T47D (cell line): Measurements from ENCODE around the gene HNRNPDL.
"Not testable (repeated sequence)": the region's sequence is repeated elsewhere in the genome, so short reads cannot be mapped to it uniquely, and the experiment has no call there.

ENCODE experiments used
- DNase-seq, 2 experiments: peaks; one replicate each; pipeline versions ENCODE4 v3.0.0 to v3.0.0-alpha.2; 2011 to 2012; ENCODE audit warnings: low read depth in 1 of 2, low spot score in 1 of 2
- JUND ChIP-seq: IDR thresholded peaks from 2 replicates; pipeline ENCODE4 v1.6.1; 2012; ENCODE audit warnings: low read depth
- in situ Hi-C: cut with HindIII; loops from 2 replicates; pipeline ENCODE4 v1.10.0; 2016; ENCODE audit warnings: low sequenced_read_pairs, low pct_unique_long_range_greater_than_20kb

The HNRNPDL gene

GRCh38 chr4:82428969-82429727 is 1.1 kb downstream of the HNRNPDL start:
- in situ Hi-C loops = no loop called here
- peak; percentile 81 to 91 for DNase-seq
- TF ChIP-seq JUND = no peak

- DNase-seq = no peak
- in situ Hi-C loops = no loop called here
- TF ChIP-seq JUND = no peak
These were observed 1.7 kb downstream of the HNRNPDL start for GRCh38 chr4:82428526-82428968.

GRCh38 chr4:82425478-82425877 is 4.8 kb downstream of the HNRNPDL start:
- DNase-seq = no peak
- TF ChIP-seq JUND = no peak
- in situ Hi-C loops = no loop called here

- DNase-seq = no peak
- in situ Hi-C loops = no loop called here
- no peak for TF ChIP-seq JUND
These were observed 6.8 kb downstream of the HNRNPDL start for GRCh38 chr4:82423245-82424054.

GRCh38 chr4:82422616-82423015 is 7.6 kb downstream of the HNRNPDL start:
- in situ Hi-C loops = no loop called here
- DNase-seq = no peak
- TF ChIP-seq JUND = no peak

GRCh38 chr4:82421796-82422560 is 8.3 kb downstream of the HNRNPDL start:
- no peak for TF ChIP-seq JUND
- in situ Hi-C loops = no loop called here
- DNase-seq = no peak

GRCh38 chr4:82419451-82419850 is 10.8 kb downstream of the HNRNPDL start:
- TF ChIP-seq JUND = no peak
- in situ Hi-C loops = no loop called here
- DNase-seq = no peak

- no peak for DNase-seq
- in situ Hi-C loops = no loop called here
These were observed 14.3 kb downstream of the HNRNPDL start for GRCh38 chr4:82415922-82416365.

GRCh38 chr4:82415061-82415460 is 15.2 kb downstream of the HNRNPDL start:
- in situ Hi-C loops, DNase-seq: not testable (repeated sequence)

More at GRCh38 chr4:82415922-82416365, 14.3 kb downstream of the HNRNPDL start:
- no peak for TF ChIP-seq JUND

- no peak for DNase-seq
- no peak for TF ChIP-seq JUND
- in situ Hi-C loops = no loop called here
These were observed 26.5 kb downstream of the HNRNPDL start for GRCh38 chr4:82403725-82404124.

GRCh38 chr4:82402196-82402775 is 28.0 kb downstream of the HNRNPDL start:
- DNase-seq = no peak
- TF ChIP-seq JUND = no peak
- in situ Hi-C loops = no loop called here

- in situ Hi-C loops = no loop called here
- DNase-seq = peak in 1 of 2 experiments; percentile 71
- no peak for TF ChIP-seq JUND
These were observed 28.7 kb downstream of the HNRNPDL start for GRCh38 chr4:82401600-82401999.
